Mesenchymal stem cell (in vitro differentiated cells and primary cell): Measurements from ENCODE around the gene PTMA.

Source experiments
- DNase-seq: peaks from one replicate; pipeline ENCODE4 v3.0.0-alpha.2; 2013
- H2AFZ ChIP-seq: one replicate; pipeline ENCODE4 v1.6.1; 2013; ENCODE audit warnings: low read depth, mild to moderate bottlenecking, control low read depth, inconsistent platforms, low read length, moderate library complexity
- H2AK5ac ChIP-seq: 2 replicates; pipeline ENCODE4 v1.6.1; 2013; ENCODE audit warnings: low read length, moderate library complexity, mild to moderate bottlenecking, inconsistent platforms; ENCODE audit not compliant: severe bottlenecking
- H2BK120ac ChIP-seq: one replicate; pipeline ENCODE4 v1.6.1; 2013; ENCODE audit warnings: low read depth, mild to moderate bottlenecking, inconsistent platforms, low read length, moderate library complexity
- H2BK12ac ChIP-seq, 2 experiments: one replicate each; pipeline ENCODE4 v1.6.1; 2013; ENCODE audit warnings: inconsistent platforms in 2 of 2, low read length in 2 of 2, mild to moderate bottlenecking in 2 of 2, moderate library complexity in 2 of 2, control low read depth in 1 of 2
- H2BK15ac ChIP-seq: one replicate; pipeline ENCODE4 v1.6.1; 2013; ENCODE audit warnings: mild to moderate bottlenecking, low read depth, inconsistent platforms; ENCODE audit not compliant: poor library complexity, severe bottlenecking
- H2BK5ac ChIP-seq: 2 replicates; pipeline ENCODE4 v1.6.1; 2013; ENCODE audit warnings: low read depth, mild to moderate bottlenecking, low read length, control low read depth, inconsistent platforms; ENCODE audit not compliant: poor library complexity, severe bottlenecking
- H3K14ac ChIP-seq, 2 experiments: one replicate each; pipeline ENCODE4 v1.6.1; 2013; ENCODE audit warnings: inconsistent platforms in 2 of 2, low read length in 2 of 2, control low read depth in 1 of 2, mild to moderate bottlenecking in 1 of 2, moderate library complexity in 1 of 2
- H3K18ac ChIP-seq, 2 experiments: one replicate each; pipeline ENCODE4 v1.6.1; 2013; ENCODE audit warnings: inconsistent platforms in 2 of 2, low read length in 2 of 2, control low read depth in 1 of 2, low read depth in 1 of 2, mild to moderate bottlenecking in 1 of 2
- H3K23ac ChIP-seq, 2 experiments: one replicate each; pipeline ENCODE4 v1.6.1; 2013; ENCODE audit warnings: inconsistent platforms in 2 of 2, low read length in 2 of 2, mild to moderate bottlenecking in 2 of 2, moderate library complexity in 2 of 2, control low read depth in 1 of 2
- H3K27ac ChIP-seq: 2 replicates; pipeline ENCODE4 v1.5.1; 2013; ENCODE audit warnings: mild to moderate bottlenecking, moderate library complexity, low read length, control low read depth, inconsistent platforms; ENCODE audit not compliant: poor library complexity, severe bottlenecking
- H3K27me3 ChIP-seq, 2 experiments: 2 replicates each; pipeline versions ENCODE4 v1.6.1 to v1.7.0; 2013; ENCODE audit warnings: low read length in 2 of 2, mild to moderate bottlenecking in 2 of 2, moderate library complexity in 2 of 2, control low read depth in 1 of 2, inconsistent platforms in 1 of 2; ENCODE audit not compliant: control insufficient read depth in 1 of 2, insufficient read depth in 1 of 2
- H3K36me3 ChIP-seq, 2 experiments: 2 replicates each; pipeline versions ENCODE4 v1.6.1 to v1.7.0; 2013; ENCODE audit warnings: low read length in 2 of 2, control low read depth in 1 of 2, inconsistent platforms in 1 of 2, low read depth in 1 of 2, mild to moderate bottlenecking in 1 of 2; ENCODE audit not compliant: insufficient read depth in 2 of 2, control insufficient read depth in 1 of 2
- H3K4ac ChIP-seq, 2 experiments: one replicate each; pipeline ENCODE4 v1.6.1; 2013; ENCODE audit warnings: inconsistent platforms in 2 of 2, low read length in 2 of 2, mild to moderate bottlenecking in 2 of 2, moderate library complexity in 2 of 2, control low read depth in 1 of 2, low read depth in 1 of 2
- H3K4me1 ChIP-seq: 2 replicates; pipeline ENCODE4 v1.6.1; 2013; ENCODE audit warnings: low read depth, low read length, control low read depth; ENCODE audit not compliant: control insufficient read depth, insufficient read depth
- H3K4me2 ChIP-seq: 2 replicates; pipeline ENCODE4 v1.6.1; 2013; ENCODE audit warnings: low read length, mild to moderate bottlenecking, inconsistent platforms; ENCODE audit not compliant: poor library complexity, severe bottlenecking
- H3K4me3 ChIP-seq, 2 experiments: 2 replicates each; pipeline versions ENCODE4 v1.5.1 to v1.7.0; 2013; ENCODE audit warnings: low read length in 2 of 2, mild to moderate bottlenecking in 2 of 2, control low read depth in 1 of 2, low read depth in 1 of 2; ENCODE audit not compliant: insufficient read depth in 1 of 2
- H3K79me1 ChIP-seq: replicated peaks from 2 replicates; pipeline ENCODE4 v1.6.1; 2013; ENCODE audit warnings: mild to moderate bottlenecking, control low read depth, low read length, inconsistent platforms; ENCODE audit not compliant: poor library complexity, severe bottlenecking
- H3K9ac ChIP-seq: 2 replicates; pipeline ENCODE4 v1.7.0; 2013; ENCODE audit warnings: mild to moderate bottlenecking, low read length, moderate library complexity
- H3K9me3 ChIP-seq: 2 replicates; pipeline ENCODE4 v1.7.0; 2013; ENCODE audit warnings: mild to moderate bottlenecking, low read length; ENCODE audit not compliant: control insufficient read depth
- H4K8ac ChIP-seq: one replicate; pipeline ENCODE4 v1.6.1; 2013; ENCODE audit warnings: inconsistent platforms, mild to moderate bottlenecking, low read length, moderate library complexity
- H4K91ac ChIP-seq: one replicate; pipeline ENCODE4 v1.6.1; 2013; ENCODE audit warnings: mild to moderate bottlenecking, low read length, inconsistent platforms
- WGBS: methylation state at CpG from one replicate; pipeline ENCODE4 v1.1.7; 2013; ENCODE audit warnings: mixed read lengths; 5-methylcytosine and 5-hydroxymethylcytosine counted together

Gene PTMA

DNA sequence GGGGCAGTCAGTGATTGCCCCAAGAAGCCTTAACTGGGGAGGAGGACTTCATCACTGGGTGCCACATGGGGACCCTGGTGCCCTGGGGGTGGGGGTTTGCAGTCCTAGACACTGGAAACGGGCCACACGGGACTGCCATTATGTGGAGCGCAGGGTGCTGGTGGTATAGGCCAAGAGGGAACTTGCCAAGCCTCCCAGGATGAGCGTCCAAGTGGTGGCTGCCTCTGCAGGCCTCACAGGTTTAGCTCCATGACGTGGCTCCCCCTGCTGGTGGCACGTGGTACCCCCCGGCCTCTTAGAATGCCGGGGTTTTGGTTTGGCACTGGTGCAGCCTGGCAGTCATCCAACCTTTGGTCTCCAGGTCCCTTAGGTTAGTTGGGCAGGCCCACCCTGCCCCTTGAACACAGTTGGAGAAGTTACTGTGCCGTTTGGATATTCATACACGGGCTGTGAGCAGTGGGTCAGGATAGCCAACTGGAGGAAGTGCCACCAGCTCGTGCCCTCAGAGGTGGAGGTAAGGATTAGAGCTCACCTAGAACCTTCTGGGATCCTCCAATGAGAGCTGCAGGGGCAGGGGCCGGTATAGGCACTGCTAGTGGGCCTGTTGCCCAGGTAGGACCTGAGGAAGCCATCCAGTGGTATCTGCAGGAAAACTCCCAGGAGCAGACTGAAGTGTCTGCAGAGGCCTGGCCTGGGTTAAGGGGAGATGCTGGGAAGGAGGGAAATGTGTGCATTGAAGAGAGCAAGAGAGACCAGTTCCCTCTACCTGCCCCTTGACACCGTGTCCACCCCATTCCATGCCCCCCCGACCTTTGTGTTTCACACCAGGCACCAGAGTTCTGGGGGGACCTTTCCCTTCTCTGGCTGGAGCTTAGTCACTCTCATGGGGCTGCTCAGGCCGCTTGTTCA lies 5.7 kb downstream of the PTMA start:
- Histone ChIP-seq H3K4me3 (no peak overlapping the region), H3K27ac (peak overlapping the region; percentile 26), H3K4me1 (peaks cover 58% of the 10 kb centered on the region), H3K9me3 (no peaks in the 10 kb centered on the region), H3K4ac (no peak overlapping the region), H2BK5ac (no peak overlapping the region), H2AFZ (no peak overlapping the region), H3K36me3 (peaks cover 17 to 29% of the 10 kb centered on the region in 2 experiments), H2BK120ac (no peak overlapping the region), H3K4me2 (no peak overlapping the region), H3K18ac (peak overlapping the region in 1 of 2 experiments; percentile 43), H2AK5ac (no peak overlapping the region), H3K23ac (no peak overlapping the region), H4K8ac (peak overlapping the region; percentile 3), H4K91ac (no peak overlapping the region), H3K79me1 (peaks cover 2% of the 10 kb centered on the region), H2BK12ac (peak overlapping the region in 1 of 2 experiments; percentile 37), H2BK15ac (no peak overlapping the region), H3K9ac (peak overlapping the region; percentile 66), H3K14ac (no peak overlapping the region), H3K27me3 (no peaks in the 10 kb centered on the region)
- peak; percentile 89 for DNase-seq
- WGBS = 31% methylated on average over 15 of the region's 15 CpGs

DNA sequence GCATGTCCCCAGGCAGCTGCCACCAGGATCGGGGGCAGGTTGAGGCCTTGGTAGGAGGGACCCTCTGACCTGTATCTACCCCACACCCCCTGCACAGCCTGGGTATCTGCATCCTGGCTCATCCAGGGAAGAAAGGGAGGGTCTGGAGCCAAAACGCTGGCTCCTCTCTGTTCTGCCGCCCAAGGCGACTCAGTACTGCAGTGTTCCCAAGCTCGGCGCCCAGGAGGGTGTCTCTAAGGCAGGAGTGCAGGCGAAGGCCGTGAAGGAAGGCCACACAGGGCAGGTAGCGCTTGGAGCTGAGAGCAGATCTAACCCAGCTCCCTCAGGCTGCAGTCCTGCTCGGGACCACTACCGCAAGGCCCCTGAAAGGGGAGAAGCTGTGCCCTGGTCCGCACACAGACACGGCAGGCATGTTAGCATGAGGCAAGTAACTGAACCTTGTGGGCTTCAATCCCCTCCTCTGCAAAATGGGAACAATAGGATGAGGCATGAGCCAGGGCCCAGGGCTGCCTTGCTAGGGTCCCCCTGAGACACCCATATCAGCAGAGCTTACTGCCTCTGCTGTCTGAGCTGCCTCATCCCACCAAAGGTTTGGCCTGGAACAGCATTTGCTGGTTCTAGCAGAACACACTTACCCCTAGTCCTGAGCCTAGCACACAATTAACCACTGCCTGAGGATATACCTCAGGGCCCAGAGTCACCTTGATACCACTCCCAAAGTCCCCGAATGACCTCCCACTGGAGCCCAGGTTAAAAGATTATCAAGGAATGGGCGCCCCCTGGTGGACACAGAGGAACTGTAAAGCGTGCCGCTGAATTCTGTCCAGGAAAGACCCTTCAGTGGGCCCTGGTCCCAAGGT lies 6.5 kb downstream of the PTMA start:
- H2BK5ac ChIP-seq = no peak overlapping the region
- H3K79me1 ChIP-seq = peaks cover 2% of the 10 kb centered on the region
- no peaks in the 10 kb centered on the region for H3K9me3 ChIP-seq
- peak overlapping the region; percentile 88 for H4K8ac ChIP-seq
- peaks cover 58% of the 10 kb centered on the region for H3K4me1 ChIP-seq
- H2BK120ac ChIP-seq = no peak overlapping the region
- H2AK5ac ChIP-seq = peak overlapping the region; percentile 30
- H3K14ac ChIP-seq = no peak overlapping the region
- peak; percentile 73 for DNase-seq
- H2AFZ ChIP-seq = no peak overlapping the region
- peak overlapping the region; percentile 44 for H3K9ac ChIP-seq
- no peaks in the 10 kb centered on the region for H3K27me3 ChIP-seq
- H3K23ac ChIP-seq = no peak overlapping the region
- H3K36me3 ChIP-seq = peaks cover 17 to 29% of the 10 kb centered on the region in 2 experiments
- peak overlapping the region; percentile 1 for H2BK15ac ChIP-seq
- WGBS = 58% methylated on average over 17 of the region's 17 CpGs
- peak overlapping the region; percentile 54 for H4K91ac ChIP-seq
- peak overlapping the region; percentile 2 for H3K27ac ChIP-seq
- no peak overlapping the region for H3K4me3 ChIP-seq
- H2BK12ac ChIP-seq = peak overlapping the region; percentile 34 to 72
- no peak overlapping the region for H3K4me2 ChIP-seq
- H3K4ac ChIP-seq = no peak overlapping the region
- H3K18ac ChIP-seq = no peak overlapping the region

GRCh38 chr2:231715499-231715837 lies 7.1 kb downstream of the PTMA start:
- Histone ChIP-seq H3K79me1 (peaks cover 2% of the 10 kb centered on the region), H3K9ac (peak overlapping the region; percentile 45), H2BK12ac (peak overlapping the region; percentile 72 to 77), H3K27me3 (no peaks in the 10 kb centered on the region), H2AFZ (no peak overlapping the region), H3K4me1 (peaks cover 56% of the 10 kb centered on the region), H3K27ac (no peak overlapping the region), H3K23ac (no peak overlapping the region), H3K4ac (no peak overlapping the region), H2BK15ac (peak overlapping the region; percentile 6), H3K36me3 (peaks cover 17 to 29% of the 10 kb centered on the region in 2 experiments), H3K4me3 (peak overlapping the region in 1 of 2 experiments; percentile 3), H3K14ac (peak overlapping the region in 1 of 2 experiments; percentile 3), H2AK5ac (no peak overlapping the region), H2BK5ac (no peak overlapping the region), H3K4me2 (no peak overlapping the region), H4K91ac (peak overlapping the region; percentile 48), H3K18ac (peak overlapping the region in 1 of 2 experiments; percentile 66), H3K9me3 (no peaks in the 10 kb centered on the region), H4K8ac (no peak overlapping the region), H2BK120ac (no peak overlapping the region)
- 49% methylated on average over 5 of the region's 5 CpGs for WGBS
- no peak for DNase-seq
